Coronary artery (tissue), 2 donors: ENCODE data around the gene NCEH1.
"Not testable (repeated sequence)": the region's sequence is repeated elsewhere in the genome, so short reads cannot be mapped to it uniquely, and the experiment has no call there.

Experiments used
- DNase-seq: peaks from one replicate; pipeline ENCODE4 v3.0.0-alpha.2; 2017; ENCODE audit warnings: low spot score
- H3K27ac ChIP-seq, 2 donors: fragments of 200-600 bp; sonication (generic); one replicate each; pipeline ENCODE4 v1.5.1; 2016 to 2019
- H3K4me3 ChIP-seq: fragments of 200-600 bp; sonication (generic); 2 replicates; pipeline ENCODE4 v1.5.1; 2016; ENCODE audit warnings: mild to moderate bottlenecking, moderate library complexity
- CTCF ChIP-seq: fragments of 200-600 bp; sonication (generic); IDR thresholded peaks from one replicate; pipeline ENCODE4 v1.5.1; 2019; ENCODE audit warnings: antibody characterized with exemption

Gene NCEH1

GRCh38 chr3:172676196-172676922, 34.5 kb downstream of the NCEH1 start:
- H3K4me3 ChIP-seq, result no peak overlapping the region
- no peak for DNase-seq
- no peak overlapping the region for H3K27ac ChIP-seq
- TF ChIP-seq CTCF, result no peak

- Histone ChIP-seq H3K27ac (no peak overlapping the region), H3K4me3 (no peak overlapping the region)
- TF ChIP-seq CTCF, result peak; percentile 47
- no peak for DNase-seq
Observed at GRCh38 chr3:172675441-172676193, 35.2 kb downstream of the NCEH1 start.

- Histone ChIP-seq H3K27ac (no peak overlapping the region), H3K4me3 (no peak overlapping the region)
- peak; percentile 14 for TF ChIP-seq CTCF
- no peak for DNase-seq
Observed at GRCh38 chr3:172673210-172673679, 37.6 kb downstream of the NCEH1 start.

- no peak for TF ChIP-seq CTCF
- Histone ChIP-seq H3K4me3 (no peak overlapping the region), H3K27ac (no peak overlapping the region)
- DNase-seq, result no peak
Observed at GRCh38 chr3:172669021-172669420, 41.8 kb downstream of the NCEH1 start.

GRCh38 chr3:172666873-172667694, 43.8 kb downstream of the NCEH1 start:
- TF ChIP-seq CTCF, result peak; percentile 39
- no peak for DNase-seq
- H3K4me3 ChIP-seq, result no peak overlapping the region
- no peak overlapping the region for H3K27ac ChIP-seq

- H3K4me3 ChIP-seq, result no peak overlapping the region
- TF ChIP-seq CTCF, result no peak
- no peak for DNase-seq
- H3K27ac ChIP-seq, result no peak overlapping the region
Observed at GRCh38 chr3:172666181-172666872, 44.5 kb downstream of the NCEH1 start.

GRCh38 chr3:172665510-172665909, 45.4 kb downstream of the NCEH1 start:
- DNase-seq, H3K4me3 ChIP-seq, H3K27ac ChIP-seq: not testable (repeated sequence)

GRCh38 chr3:172660421-172660820, 50.4 kb downstream of the NCEH1 start:
- H3K4me3 ChIP-seq, H3K27ac ChIP-seq, DNase-seq: not testable (repeated sequence)
